ENCODE results near the gene DEPDC1B.

Gene DEPDC1B

DNA sequence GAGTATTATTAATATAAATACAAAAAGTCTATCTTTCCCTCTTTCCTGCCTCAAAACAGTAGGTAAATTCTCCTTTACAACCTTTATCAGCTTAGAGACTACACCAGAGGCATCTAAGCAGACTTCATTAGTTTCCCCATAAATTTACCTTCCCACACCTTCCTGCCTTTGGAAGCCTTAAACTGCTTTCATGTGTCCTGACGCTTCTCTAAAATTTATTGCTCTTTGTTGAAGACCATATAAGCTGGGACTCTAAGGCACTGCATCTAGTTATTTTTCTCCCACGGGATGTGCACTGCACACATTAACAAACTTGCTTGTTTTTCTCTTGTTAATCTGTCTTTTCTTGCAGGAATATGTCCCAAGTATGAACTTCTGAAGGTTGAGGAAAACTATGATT lies 51.8 kb downstream of the DEPDC1B start:
- Histone ChIP-seq H3K9ac (no peak overlapping the region), H4K20me1 (ENCODE audit: insufficient read depth) (no peaks in the 10 kb centered on the region), H3K4me2 (no peak overlapping the region), H3K27me3 (ENCODE audit: insufficient read depth, low read depth) (no peaks in the 10 kb centered on the region), H3K27ac (no peak overlapping the region), H3K4me1 (ENCODE audit: low read depth, poor library complexity, severe bottlenecking) (no peaks in the 10 kb centered on the region), H3K36me3 (ENCODE audit: insufficient read depth) (no peaks in the 10 kb centered on the region), H3K4me3 (IDR thresholded peaks at IDR 0.05; ENCODE audit: insufficient read depth, low read depth, low read length) (no peak overlapping the region), H3K79me2 (ENCODE audit: insufficient read depth, low read depth) (no peaks in the 10 kb centered on the region), H2AFZ (ENCODE audit: low read depth) (no peak overlapping the region)
- TF ChIP-seq CTCF (conservative IDR thresholded peaks at IDR 0.05; ENCODE audit: low read depth, low read length) = no peak

- no peak for TF ChIP-seq CTCF (conservative IDR thresholded peaks at IDR 0.05; ENCODE audit: low read depth, low read length)
- Histone ChIP-seq H3K79me2 (ENCODE audit: insufficient read depth, low read depth) (no peaks in the 10 kb centered on the region), H3K9ac (no peak overlapping the region), H4K20me1 (ENCODE audit: insufficient read depth) (no peaks in the 10 kb centered on the region), H3K27me3 (ENCODE audit: insufficient read depth, low read depth) (no peaks in the 10 kb centered on the region), H3K4me1 (ENCODE audit: low read depth, poor library complexity, severe bottlenecking) (no peaks in the 10 kb centered on the region), H3K4me3 (IDR thresholded peaks at IDR 0.05; ENCODE audit: insufficient read depth, low read depth, low read length) (no peak overlapping the region), H2AFZ (ENCODE audit: low read depth) (no peak overlapping the region), H3K27ac (no peak overlapping the region), H3K4me2 (no peak overlapping the region), H3K36me3 (ENCODE audit: insufficient read depth) (peaks cover 9% of the 10 kb centered on the region; the same call in 1 of the 2 replicates)
Measured at GRCh38 chr5:60640901-60641300, 59.1 kb downstream of the DEPDC1B start.

- H4K20me1 ChIP-seq (ENCODE audit: insufficient read depth) = no peaks in the 10 kb centered on the region
- no peaks in the 10 kb centered on the region for H3K4me1 ChIP-seq (ENCODE audit: low read depth, poor library complexity, severe bottlenecking)
- no peak overlapping the region for H2AFZ ChIP-seq (ENCODE audit: low read depth)
- no peak overlapping the region for H3K27ac ChIP-seq
- no peaks in the 10 kb centered on the region for H3K79me2 ChIP-seq (ENCODE audit: insufficient read depth, low read depth)
- TF ChIP-seq CTCF (conservative IDR thresholded peaks at IDR 0.05; ENCODE audit: low read depth, low read length) = no peak
- H3K4me3 ChIP-seq (IDR thresholded peaks at IDR 0.05; ENCODE audit: insufficient read depth, low read depth, low read length) = no peak overlapping the region
- H3K4me2 ChIP-seq = no peak overlapping the region
- H3K9ac ChIP-seq = no peak overlapping the region
- no peaks in the 10 kb centered on the region for H3K27me3 ChIP-seq (ENCODE audit: insufficient read depth, low read depth)
- H3K36me3 ChIP-seq (ENCODE audit: insufficient read depth) = peaks cover 9% of the 10 kb centered on the region; the same call in 1 of the 2 replicates
Measured at GRCh38 chr5:60639544-60639943, 60.4 kb downstream of the DEPDC1B start.

GRCh38 chr5:60638300-60638699 lies 61.7 kb downstream of the DEPDC1B start:
- Histone ChIP-seq H3K4me3 (IDR thresholded peaks at IDR 0.05; ENCODE audit: insufficient read depth, low read depth, low read length) (no peak overlapping the region), H3K9ac (no peak overlapping the region), H3K4me1 (ENCODE audit: low read depth, poor library complexity, severe bottlenecking) (no peaks in the 10 kb centered on the region), H3K79me2 (ENCODE audit: insufficient read depth, low read depth) (no peaks in the 10 kb centered on the region), H2AFZ (ENCODE audit: low read depth) (no peak overlapping the region), H3K36me3 (ENCODE audit: insufficient read depth) (peaks cover 9% of the 10 kb centered on the region; the same call in 1 of the 2 replicates), H4K20me1 (ENCODE audit: insufficient read depth) (no peaks in the 10 kb centered on the region), H3K27me3 (ENCODE audit: insufficient read depth, low read depth) (no peaks in the 10 kb centered on the region), H3K4me2 (no peak overlapping the region), H3K27ac (no peak overlapping the region)
- TF ChIP-seq CTCF (conservative IDR thresholded peaks at IDR 0.05; ENCODE audit: low read depth, low read length) = no peak

Measured in KMS-11 (cell line).